Left forelimb (tissue), 1 donor: Measurements from ENCODE around the gene PTPN13.

Experiments
- DNase-seq: peaks from one replicate; pipeline ENCODE4 v3.0.0-alpha.2; 2018; ENCODE audit warnings: low spot score

The PTPN13 gene, protein sequence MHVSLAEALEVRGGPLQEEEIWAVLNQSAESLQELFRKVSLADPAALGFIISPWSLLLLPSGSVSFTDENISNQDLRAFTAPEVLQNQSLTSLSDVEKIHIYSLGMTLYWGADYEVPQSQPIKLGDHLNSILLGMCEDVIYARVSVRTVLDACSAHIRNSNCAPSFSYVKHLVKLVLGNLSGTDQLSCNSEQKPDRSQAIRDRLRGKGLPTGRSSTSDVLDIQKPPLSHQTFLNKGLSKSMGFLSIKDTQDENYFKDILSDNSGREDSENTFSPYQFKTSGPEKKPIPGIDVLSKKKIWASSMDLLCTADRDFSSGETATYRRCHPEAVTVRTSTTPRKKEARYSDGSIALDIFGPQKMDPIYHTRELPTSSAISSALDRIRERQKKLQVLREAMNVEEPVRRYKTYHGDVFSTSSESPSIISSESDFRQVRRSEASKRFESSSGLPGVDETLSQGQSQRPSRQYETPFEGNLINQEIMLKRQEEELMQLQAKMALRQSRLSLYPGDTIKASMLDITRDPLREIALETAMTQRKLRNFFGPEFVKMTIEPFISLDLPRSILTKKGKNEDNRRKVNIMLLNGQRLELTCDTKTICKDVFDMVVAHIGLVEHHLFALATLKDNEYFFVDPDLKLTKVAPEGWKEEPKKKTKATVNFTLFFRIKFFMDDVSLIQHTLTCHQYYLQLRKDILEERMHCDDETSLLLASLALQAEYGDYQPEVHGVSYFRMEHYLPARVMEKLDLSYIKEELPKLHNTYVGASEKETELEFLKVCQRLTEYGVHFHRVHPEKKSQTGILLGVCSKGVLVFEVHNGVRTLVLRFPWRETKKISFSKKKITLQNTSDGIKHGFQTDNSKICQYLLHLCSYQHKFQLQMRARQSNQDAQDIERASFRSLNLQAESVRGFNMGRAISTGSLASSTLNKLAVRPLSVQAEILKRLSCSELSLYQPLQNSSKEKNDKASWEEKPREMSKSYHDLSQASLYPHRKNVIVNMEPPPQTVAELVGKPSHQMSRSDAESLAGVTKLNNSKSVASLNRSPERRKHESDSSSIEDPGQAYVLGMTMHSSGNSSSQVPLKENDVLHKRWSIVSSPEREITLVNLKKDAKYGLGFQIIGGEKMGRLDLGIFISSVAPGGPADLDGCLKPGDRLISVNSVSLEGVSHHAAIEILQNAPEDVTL (N-terminal part only)

DNA sequence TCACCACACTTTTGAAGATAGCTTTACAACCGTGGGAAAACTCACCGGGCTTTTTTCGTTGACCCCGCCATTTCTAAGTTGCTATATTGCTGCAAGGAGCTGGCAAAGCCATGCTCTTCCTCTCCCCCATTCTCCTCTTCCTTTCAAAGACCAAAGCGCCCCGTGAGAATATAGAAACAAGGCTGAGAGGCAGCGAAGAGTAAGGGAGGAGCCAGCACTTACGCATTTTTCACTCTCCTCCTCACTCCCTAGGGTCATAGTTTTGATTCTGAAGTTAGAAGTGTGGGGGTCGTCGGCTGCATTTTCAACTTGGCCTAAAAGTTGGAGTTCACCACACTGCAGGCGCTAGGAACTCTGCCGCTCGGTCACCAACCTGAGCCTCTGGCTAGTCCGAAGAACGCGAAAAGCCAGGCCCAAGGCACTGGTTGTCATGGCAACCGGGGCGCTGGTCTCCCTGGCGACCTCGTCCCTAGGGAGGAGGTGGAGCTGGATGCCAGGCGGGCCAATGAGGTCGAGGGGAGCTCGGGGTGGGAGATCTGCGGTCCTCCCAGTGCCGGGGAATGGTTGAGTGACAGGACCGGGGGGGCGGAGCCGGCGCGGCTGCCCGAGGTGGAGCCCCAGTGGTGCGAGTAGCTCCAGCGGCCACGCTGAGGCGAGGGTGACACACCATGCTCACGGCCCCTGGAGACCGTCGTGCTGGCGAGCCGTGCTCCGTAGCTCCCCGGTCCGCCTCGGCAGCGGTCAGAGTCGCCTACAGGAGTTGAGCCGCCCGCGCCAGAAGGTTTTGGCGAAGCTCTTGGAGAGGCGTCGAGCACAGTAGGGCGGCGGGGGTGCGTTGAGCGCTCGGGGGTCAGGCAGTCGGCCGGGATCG is at the start of gene PTPN13:
PTPN13 (plus strand) TSS at position 628 of the 871 bp plus-strand sequence. CDS start 40,942 bp downstream, outside the sequence.
- peak; percentile 90 for DNase-seq

- no peak for DNase-seq
Observed at GRCh38 chr4:86547140-86547539, 47.0 kb upstream of the PTPN13 start.

DNA sequence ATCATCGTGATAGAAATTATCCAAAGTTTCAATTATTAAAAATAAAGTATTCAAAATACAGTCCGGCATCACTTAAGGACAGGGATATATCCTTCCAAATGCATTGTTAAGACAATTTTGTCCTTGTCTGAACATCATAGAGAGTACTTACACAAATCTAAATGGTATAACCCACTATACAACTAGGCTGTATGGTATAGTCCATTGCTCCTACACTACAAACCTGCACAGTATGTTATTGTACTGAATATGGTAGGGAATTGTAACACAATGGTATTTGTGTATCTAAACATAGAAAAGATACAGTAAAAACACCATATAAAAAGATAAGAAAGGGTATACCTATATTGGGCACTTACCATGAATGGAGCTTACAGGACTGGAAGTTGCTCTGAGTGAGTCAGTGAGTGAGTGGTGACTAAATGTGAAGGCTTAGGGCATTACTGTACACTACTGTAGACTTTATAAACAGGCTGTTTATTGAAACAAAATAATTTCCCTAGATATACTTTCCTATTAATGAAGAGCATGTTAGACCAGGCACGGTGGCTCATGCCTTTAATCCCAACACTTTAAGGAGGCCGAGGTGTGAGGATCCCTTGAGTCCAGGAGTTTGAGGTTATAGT is 44.8 kb upstream of the PTPN13 start:
- DNase-seq, result no peak

GRCh38 chr4:86551387-86551786 is 42.7 kb upstream of the PTPN13 start:
- no peak for DNase-seq

DNA sequence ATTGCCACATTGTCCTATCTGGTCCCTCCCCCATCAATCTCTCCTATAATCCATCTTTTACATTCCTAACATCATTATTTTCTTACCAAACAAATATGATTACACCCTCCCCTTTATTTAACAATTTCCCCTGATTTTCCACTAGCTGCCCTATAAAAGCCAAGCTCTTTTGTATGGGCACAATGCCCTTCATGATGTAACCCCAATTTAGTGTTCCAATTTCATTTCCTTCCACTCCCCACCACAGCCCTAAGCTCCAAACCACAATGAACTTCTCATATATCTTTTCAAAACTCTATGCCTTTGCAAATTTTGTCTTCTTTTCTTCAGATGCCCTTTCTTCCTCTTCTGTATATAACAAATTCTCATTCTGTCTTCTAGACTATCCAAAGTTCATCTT is 39.5 kb upstream of the PTPN13 start:
- no peak for DNase-seq

DNA sequence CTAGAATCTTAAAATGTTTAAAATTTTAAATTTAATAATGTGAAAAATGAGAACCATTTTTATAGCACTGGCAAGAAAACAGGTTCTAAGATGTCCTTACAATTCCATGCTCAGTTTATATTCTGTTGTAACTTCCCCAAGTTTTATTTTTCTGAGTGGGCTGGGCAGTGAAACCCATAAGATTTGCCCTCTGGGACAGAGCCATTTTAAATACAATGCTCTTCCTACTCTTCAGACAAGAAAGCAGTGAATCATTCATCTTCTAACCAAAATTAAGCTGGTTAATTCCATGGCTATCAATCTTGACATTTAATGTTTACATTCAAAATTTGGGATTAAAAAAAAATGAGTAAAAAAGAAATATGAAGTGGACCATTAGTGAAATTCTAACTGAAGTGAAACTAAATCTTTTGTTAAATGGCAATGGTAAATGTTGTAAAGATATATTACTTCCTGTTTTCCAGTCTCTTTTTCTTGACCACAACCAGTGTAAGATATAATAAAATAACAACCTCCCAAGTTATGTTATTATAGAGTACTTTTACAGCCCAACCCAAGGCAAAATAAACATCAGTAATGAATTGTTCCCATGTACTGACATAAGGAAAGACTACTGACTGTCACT is 37.2 kb upstream of the PTPN13 start:
- DNase-seq, result no peak

DNA sequence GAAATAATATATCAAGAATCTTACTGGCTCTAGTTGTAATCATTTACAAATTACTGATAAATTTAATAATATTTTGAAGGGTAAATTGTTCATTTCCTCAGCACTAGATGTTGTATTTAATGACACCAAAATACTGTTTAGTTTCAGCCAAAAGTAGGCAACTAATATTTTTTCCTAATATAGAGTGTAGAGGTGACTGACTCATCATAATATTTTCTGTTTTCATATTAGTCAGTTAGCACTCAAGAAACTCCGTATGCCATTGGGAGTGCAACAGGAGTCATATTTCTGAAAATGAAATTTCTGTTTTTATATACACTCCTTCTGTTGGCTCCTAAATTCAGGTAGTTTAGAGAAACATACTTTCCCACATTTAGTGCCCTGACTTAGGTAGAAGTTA is 36.6 kb upstream of the PTPN13 start:
- DNase-seq, result no peak

DNA sequence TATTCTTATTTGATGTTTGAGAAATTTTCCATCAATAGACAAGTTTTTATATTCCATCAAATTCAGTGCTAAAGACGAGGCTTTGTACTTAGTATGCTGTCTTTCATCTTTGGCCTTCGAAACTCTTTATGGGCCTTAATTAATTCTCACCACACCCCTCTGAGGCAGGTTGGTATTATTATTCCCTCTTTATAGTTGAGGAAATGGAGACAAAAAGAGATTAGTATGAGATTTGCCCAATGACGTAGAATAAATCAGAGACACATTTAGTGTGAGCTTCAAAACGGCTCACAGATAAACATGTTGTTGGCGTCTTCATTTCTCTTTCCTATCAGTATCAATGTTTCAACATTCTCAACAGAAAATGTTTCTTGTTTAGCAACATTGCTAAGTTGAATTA is 35.9 kb upstream of the PTPN13 start:
- no peak for DNase-seq

DNA sequence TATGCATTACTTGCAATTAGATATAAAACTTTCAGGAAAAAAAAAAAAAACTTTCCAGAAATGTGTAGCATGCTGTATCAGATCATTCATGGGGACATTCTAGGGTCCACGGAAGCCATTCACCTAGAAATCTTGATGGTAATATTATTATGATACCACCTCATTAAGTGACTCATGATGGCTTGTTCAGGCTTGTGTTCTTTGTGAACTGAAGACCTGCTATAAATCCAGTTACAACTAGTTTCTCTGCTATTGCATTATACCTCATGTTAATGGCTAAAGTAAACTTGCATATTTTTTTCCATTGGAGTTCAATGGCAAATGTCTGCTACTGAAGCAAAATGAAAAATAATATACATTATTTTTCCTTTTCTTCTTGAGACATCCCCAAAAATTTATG is 35.3 kb upstream of the PTPN13 start:
- no peak for DNase-seq

GRCh38 chr4:86560447-86560846 is 33.7 kb upstream of the PTPN13 start:
- no peak for DNase-seq

DNA sequence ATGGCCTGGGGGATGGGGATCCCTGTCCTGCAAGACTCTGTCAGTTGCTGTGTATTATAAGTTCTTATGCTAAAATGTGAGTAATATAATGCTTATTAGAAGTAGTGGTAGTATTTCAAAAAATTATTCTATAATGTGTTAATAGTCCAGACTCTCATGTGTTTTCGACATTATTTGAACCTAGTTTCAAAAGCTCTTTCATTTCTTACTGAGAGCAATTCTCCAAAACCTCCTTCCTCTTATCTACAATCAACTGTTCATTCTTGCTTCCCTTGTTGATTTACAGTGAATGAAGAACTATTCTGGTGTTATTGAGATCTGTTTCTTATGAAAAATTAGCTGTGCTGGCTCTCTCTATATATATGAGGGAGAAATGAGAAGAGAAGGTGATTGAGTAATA is 32.9 kb upstream of the PTPN13 start:
- no peak for DNase-seq

- no peak for DNase-seq
Observed at GRCh38 chr4:86563416-86563815, 30.7 kb upstream of the PTPN13 start.

DNA sequence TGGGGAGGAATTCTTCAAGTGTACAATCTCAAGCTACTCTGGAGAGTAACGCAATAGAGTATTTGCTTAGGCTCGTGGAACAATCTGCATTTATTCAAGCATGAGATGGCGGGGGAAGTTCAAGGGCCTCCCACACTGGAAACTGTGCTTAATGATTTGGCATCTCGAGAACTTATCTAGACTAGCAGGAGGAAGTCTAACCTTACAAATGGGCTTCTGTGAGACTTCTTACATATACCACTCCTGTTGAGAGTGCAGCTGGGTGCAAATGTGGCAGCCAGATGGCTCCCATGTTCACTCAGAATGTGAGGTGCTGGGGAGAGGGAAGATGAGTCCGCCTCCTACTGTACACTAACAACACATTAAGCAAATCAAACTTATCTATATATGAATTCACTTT is 29.3 kb upstream of the PTPN13 start:
- DNase-seq, result no peak

DNA sequence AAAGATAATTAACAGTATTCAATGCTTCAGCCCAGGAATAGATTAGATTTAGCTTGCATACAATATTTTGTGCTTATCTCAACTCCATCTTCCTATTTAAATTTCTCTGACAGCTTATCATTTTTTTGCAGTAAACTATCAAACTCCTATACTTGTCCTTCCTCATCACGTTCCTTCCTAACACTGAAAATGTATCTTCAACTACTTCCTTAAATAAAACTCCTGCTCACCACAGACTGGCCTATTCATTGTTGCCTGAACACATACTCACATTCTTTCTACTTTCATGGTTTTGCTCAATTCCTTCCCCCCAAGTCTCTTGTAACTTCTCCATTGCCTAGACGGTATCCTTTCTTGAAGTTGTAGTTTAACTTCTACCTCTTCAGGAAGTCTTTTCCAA is 28.5 kb upstream of the PTPN13 start:
- DNase-seq, result no peak

GRCh38 chr4:86569103-86569870 is 24.8 kb upstream of the PTPN13 start:
- DNase-seq, result no peak

- DNase-seq, result no peak
Observed at GRCh38 chr4:86579941-86580340, 14.2 kb upstream of the PTPN13 start.

DNA sequence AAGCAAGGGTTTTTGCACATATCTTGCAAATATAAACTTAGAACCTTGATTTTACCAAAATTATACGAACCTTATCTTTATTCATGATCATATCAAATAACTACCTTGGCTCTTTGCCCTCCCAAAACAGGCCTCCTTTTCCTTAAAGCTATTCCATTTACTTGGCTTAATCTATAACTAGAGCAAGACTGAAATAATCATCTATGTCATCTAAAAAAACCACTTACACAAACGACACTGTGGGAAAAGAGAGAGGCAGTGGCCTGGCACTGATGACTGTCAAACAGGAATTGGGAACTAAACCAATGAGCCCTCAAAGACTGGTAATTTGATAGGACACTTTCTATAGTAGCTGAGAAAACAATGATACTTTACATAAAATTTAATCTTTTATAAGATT is 11.7 kb upstream of the PTPN13 start:
- no peak for DNase-seq

- DNase-seq, result no peak
Observed at GRCh38 chr4:86586160-86586572, 7.9 kb upstream of the PTPN13 start.

GRCh38 chr4:86586626-86587380 is 7.3 kb upstream of the PTPN13 start:
- DNase-seq, result no peak
